GM23248 (cell line): ENCODE measurements around the gene KIF27.

Source experiments
- EZH2 ChIP-seq: fragments of 200-600 bp; sonication (generic); IDR thresholded peaks from 2 replicates; pipeline ENCODE4 v1.6.1; 2018; ENCODE audit warnings: antibody characterized with exemption, mild to moderate bottlenecking; ENCODE audit not compliant: insufficient read depth, poor library complexity, severe bottlenecking
- EZH2phosphoT487 ChIP-seq: fragments of 200-600 bp; sonication (generic); IDR thresholded peaks from 2 replicates; pipeline ENCODE4 v1.6.1; 2018; ENCODE audit warnings: antibody characterized with exemption, moderate library complexity, mild to moderate bottlenecking, low read depth; ENCODE audit not compliant: insufficient read depth

GRCh38 chr9:83919111-83919510, 2.1 kb downstream of the KIF27 start:
- TF ChIP-seq EZH2 (no peak), EZH2phosphoT487 (no peak)
